GM23338 (cell line): Measurements from ENCODE around the gene RPS14. TPM values are rescaled to one million over a fixed set of nuclear protein-coding genes. Genes with fewer than 3 reads are reported as not detected.

Source experiments
- ATAC-seq: fragments of 200-7000 bp; cut with Tn5 transposase; 3 replicates; pipeline ENCODE4 v1.9.1; 2020
- DNase-seq: peaks from one replicate; pipeline ENCODE4 v3.0.0-alpha.2; 2015; ENCODE audit warnings: low spot score
- H2AFZ ChIP-seq: fragments of 200-600 bp; sonication (generic); 2 replicates; pipeline ENCODE4 v1.8.0; 2016; ENCODE audit warnings: antibody characterized with exemption, mild to moderate bottlenecking, moderate library complexity
- H3F3A ChIP-seq: fragments of 200-600 bp; sonication (generic); replicated peaks from 2 replicates; pipeline ENCODE4 v1.8.0; 2017; ENCODE audit warnings: antibody characterized with exemption, mixed run types, low read depth
- H3K27ac ChIP-seq: fragments of 200-600 bp; sonication (generic); 2 replicates; pipeline ENCODE4 v1.6.1; 2016; ENCODE audit warnings: low read depth
- H3K27me3 ChIP-seq: fragments of 200-600 bp; sonication (generic); 2 replicates; pipeline ENCODE4 v1.8.0; 2016; ENCODE audit warnings: mild to moderate bottlenecking, mixed run types, moderate library complexity; ENCODE audit not compliant: insufficient read depth
- H3K36me3 ChIP-seq: fragments of 200-600 bp; sonication (generic); 2 replicates; pipeline ENCODE4 v1.8.0; 2016; ENCODE audit warnings: mild to moderate bottlenecking; ENCODE audit not compliant: insufficient read depth
- H3K4me1 ChIP-seq: fragments of 200-600 bp; sonication (generic); 2 replicates; pipeline ENCODE4 v1.8.0; 2016; ENCODE audit warnings: mild to moderate bottlenecking, moderate library complexity; ENCODE audit not compliant: insufficient read depth
- H3K4me2 ChIP-seq: fragments of 200-600 bp; sonication (generic); 2 replicates; pipeline ENCODE4 v1.7.1; 2017; ENCODE audit warnings: mixed run types
- H3K4me3 ChIP-seq: fragments of 200-600 bp; sonication (generic); 2 replicates; pipeline ENCODE4 v1.6.1; 2016; ENCODE audit warnings: mixed run types
- H3K79me2 ChIP-seq: fragments of 200-600 bp; sonication (generic); replicated peaks from 2 replicates; pipeline ENCODE4 v1.8.0; 2017; ENCODE audit warnings: mild to moderate bottlenecking; ENCODE audit not compliant: insufficient read depth
- H3K9me2 ChIP-seq: fragments of 200-600 bp; sonication (generic); 2 replicates; pipeline ENCODE4 v1.8.0; 2017; ENCODE audit not compliant: insufficient read depth
- H4K20me1 ChIP-seq: fragments of 200-600 bp; sonication (generic); replicated peaks from 2 replicates; pipeline ENCODE4 v1.8.0; 2017; ENCODE audit warnings: mild to moderate bottlenecking; ENCODE audit not compliant: insufficient read depth
- H3K27ac Mint-ChIP-seq: 2 replicates; pipeline ENCODE4 v1.8.0; 2020; ENCODE audit warnings: inconsistent platforms, mild to moderate bottlenecking, moderate library complexity, mixed read lengths
- H3K27me3 Mint-ChIP-seq: 3 replicates; pipeline ENCODE4 v1.8.0; 2022; ENCODE audit warnings: low read depth, mild to moderate bottlenecking, moderate library complexity, mixed read lengths, inconsistent platforms; ENCODE audit not compliant: insufficient read depth, poor library complexity
- H3K36me3 Mint-ChIP-seq: 3 replicates; pipeline ENCODE4 v1.8.0; 2021; ENCODE audit warnings: low read depth, mild to moderate bottlenecking, inconsistent platforms, moderate library complexity, mixed read lengths
- H3K4me1 Mint-ChIP-seq: 3 replicates; pipeline ENCODE4 v1.8.0; 2020; ENCODE audit warnings: mild to moderate bottlenecking, inconsistent platforms, mixed read lengths
- H3K4me3 Mint-ChIP-seq: 3 replicates; pipeline ENCODE4 v1.8.0; 2021; ENCODE audit warnings: moderate library complexity, mild to moderate bottlenecking, inconsistent platforms, mixed read lengths
- H3K9me3 Mint-ChIP-seq: 3 replicates; pipeline ENCODE4 v1.8.0; 2020; ENCODE audit warnings: moderate library complexity, mild to moderate bottlenecking, inconsistent platforms, mixed read lengths
- CREB1 ChIP-seq: fragments of 250-450 bp; sonication (Bioruptor Pico); IDR thresholded peaks from 2 replicates; pipeline ENCODE4 v1.5.0; 2020; ENCODE audit warnings: low read depth, mild to moderate bottlenecking, moderate library complexity
- EZH2phosphoT487 ChIP-seq: fragments of 200-600 bp; sonication (generic); IDR thresholded peaks from one replicate; pipeline ENCODE4 v1.8.1; 2018; ENCODE audit warnings: antibody characterized with exemption; ENCODE audit not compliant: unreplicated experiment
- JUNB ChIP-seq: IDR thresholded peaks from one replicate; pipeline ENCODE4 v1.6.1; 2016; ENCODE audit warnings: antibody characterized with exemption; ENCODE audit not compliant: unreplicated experiment
- NANOG ChIP-seq: IDR thresholded peaks from 2 replicates; pipeline ENCODE4 v1.6.1; 2016; ENCODE audit warnings: antibody characterized with exemption, borderline replicate concordance
- POLR2AphosphoS5 ChIP-seq: IDR thresholded peaks from 2 replicates; pipeline ENCODE4 v1.6.1; 2016; ENCODE audit warnings: antibody characterized with exemption, low read depth
- STAT1 ChIP-seq: IDR thresholded peaks from one replicate; pipeline ENCODE4 v1.6.1; 2016; ENCODE audit warnings: antibody characterized with exemption; ENCODE audit not compliant: unreplicated experiment
- ZNF114 ChIP-seq: fragments of 250-450 bp; sonication (Bioruptor Pico); IDR thresholded peaks from 2 replicates; pipeline ENCODE4 v1.5.0; 2020; ENCODE audit warnings: mild to moderate bottlenecking, moderate library complexity
- ZNF331 ChIP-seq: fragments of 250-450 bp; sonication (Bioruptor Pico); IDR thresholded peaks from 2 replicates; pipeline ENCODE4 v1.5.0; 2020; ENCODE audit warnings: low read depth, mild to moderate bottlenecking, moderate library complexity
- ZNF462 ChIP-seq: fragments of 250-450 bp; sonication (Bioruptor Pico); IDR thresholded peaks from 2 replicates; pipeline ENCODE4 v1.5.0; 2020; ENCODE audit warnings: mild to moderate bottlenecking, moderate library complexity
- polyA plus RNA-seq: library from polyadenylated mRNA; unstranded; fragments of >200 nt; fragmentation: Nextera tagmentation; extraction: Ambion mirVana; gene quantifications from 2 replicates; pipeline ENCODE4 v1.2.1, GENCODE V29; 2016
- total RNA-seq: library from RNA; depleted of rRNA; stranded (reverse); fragments of >200 nt; shearing (Covaris generic); gene quantifications from 2 replicates; pipeline ENCODE4 v1.2.3, GENCODE V29; 2014
- TF ChIP-seq, protein P1 (sequence below), 2 experiments: fragments of 200-600 bp in 1 of 2; sonication (generic) in 1 of 2; conservative IDR thresholded peaks; 2 replicates each; pipeline versions ENCODE4 v1.5.1 to v1.6.1; 2016 to 2017; ENCODE audit warnings: antibody characterized with exemption in 2 of 2, low read depth in 2 of 2, mild to moderate bottlenecking in 2 of 2, moderate library complexity in 1 of 2
- TF ChIP-seq, protein P2 (sequence below): IDR thresholded peaks from 2 replicates; pipeline ENCODE4 v1.6.1; 2016; ENCODE audit warnings: antibody characterized with exemption

Gene RPS14
- total and polyA plus RNA-seq, 2 experiments from 2014 or later: 1,443 to 2,790 TPM

GRCh38 chr5:150394131-150394530 lies 55.4 kb downstream of the RPS14 start:
- Mint-ChIP-seq H3K27me3 (peaks cover 4% of the 10 kb centered on the region), H3K9me3 (no peaks in the 10 kb centered on the region), H3K4me1 (no peaks in the 10 kb centered on the region; the same call in 2 of the 3 replicates), H3K4me3 (no peak overlapping the region), H3K36me3 (peaks cover 95% of the 10 kb centered on the region), H3K27ac (no peak overlapping the region)
- H3K4me3 ChIP-seq: no peak overlapping the region
- TF ChIP-seq ZNF331 (CRISPR knock-in tag): no peak
- TF ChIP-seq EZH2phosphoT487: no peak
- TF ChIP-seq CREB1 (CRISPR knock-in tag): no peak
- TF ChIP-seq NANOG: no peak
- TF ChIP-seq, protein P1, sequence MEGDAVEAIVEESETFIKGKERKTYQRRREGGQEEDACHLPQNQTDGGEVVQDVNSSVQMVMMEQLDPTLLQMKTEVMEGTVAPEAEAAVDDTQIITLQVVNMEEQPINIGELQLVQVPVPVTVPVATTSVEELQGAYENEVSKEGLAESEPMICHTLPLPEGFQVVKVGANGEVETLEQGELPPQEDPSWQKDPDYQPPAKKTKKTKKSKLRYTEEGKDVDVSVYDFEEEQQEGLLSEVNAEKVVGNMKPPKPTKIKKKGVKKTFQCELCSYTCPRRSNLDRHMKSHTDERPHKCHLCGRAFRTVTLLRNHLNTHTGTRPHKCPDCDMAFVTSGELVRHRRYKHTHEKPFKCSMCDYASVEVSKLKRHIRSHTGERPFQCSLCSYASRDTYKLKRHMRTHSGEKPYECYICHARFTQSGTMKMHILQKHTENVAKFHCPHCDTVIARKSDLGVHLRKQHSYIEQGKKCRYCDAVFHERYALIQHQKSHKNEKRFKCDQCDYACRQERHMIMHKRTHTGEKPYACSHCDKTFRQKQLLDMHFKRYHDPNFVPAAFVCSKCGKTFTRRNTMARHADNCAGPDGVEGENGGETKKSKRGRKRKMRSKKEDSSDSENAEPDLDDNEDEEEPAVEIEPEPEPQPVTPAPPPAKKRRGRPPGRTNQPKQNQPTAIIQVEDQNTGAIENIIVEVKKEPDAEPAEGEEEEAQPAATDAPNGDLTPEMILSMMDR (conservative IDR thresholded peaks at IDR 0.05; ENCODE audit: low read depth in 2 of 2): no peak
- no peak for TF ChIP-seq ZNF114
- TF ChIP-seq STAT1: no peak
- H4K20me1 ChIP-seq: peaks cover 7% of the 10 kb centered on the region; the same call in 1 of the 2 replicates
- no peaks in the 10 kb centered on the region for H3K9me2 ChIP-seq
- no peaks in the 10 kb centered on the region for H3K4me1 ChIP-seq
- H3K27me3 ChIP-seq: no peaks in the 10 kb centered on the region
- H3K79me2 ChIP-seq: no peaks in the 10 kb centered on the region
- ATAC-seq (no peak), DNase-seq (no peak)
- no peak overlapping the region for H2AFZ ChIP-seq
- H3K36me3 ChIP-seq: peaks cover 44% of the 10 kb centered on the region
- H3K4me2 ChIP-seq: no peak overlapping the region
- H3K27ac ChIP-seq: no peak overlapping the region
- 0 out of 2 replicates have a peak, but pooled peaks cover 2% of the 10 kb centered on the region for H3F3A ChIP-seq

GRCh38 chr5:150393096-150393645 lies 56.4 kb downstream of the RPS14 start:
- H3F3A ChIP-seq: 0 out of 2 replicates have a peak, but pooled peaks cover 2% of the 10 kb centered on the region
- no peak for ATAC-seq
- no peak overlapping the region for H2AFZ ChIP-seq
- Mint-ChIP-seq H3K27ac (no peak overlapping the region), H3K9me3 (no peaks in the 10 kb centered on the region), H3K36me3 (peaks cover 93% of the 10 kb centered on the region), H3K27me3 (peaks cover 2% of the 10 kb centered on the region), H3K4me1 (no peaks in the 10 kb centered on the region; the same call in 2 of the 3 replicates), H3K4me3 (no peak overlapping the region)
- no peak for DNase-seq
- H3K4me2 ChIP-seq: no peak overlapping the region
- H3K27ac ChIP-seq: no peak overlapping the region
- H3K9me2 ChIP-seq: no peaks in the 10 kb centered on the region
- no peaks in the 10 kb centered on the region for H3K4me1 ChIP-seq
- H3K27me3 ChIP-seq: no peaks in the 10 kb centered on the region
- no peak overlapping the region for H3K4me3 ChIP-seq
- peaks cover 12% of the 10 kb centered on the region for H4K20me1 ChIP-seq
- H3K79me2 ChIP-seq: no peaks in the 10 kb centered on the region
- H3K36me3 ChIP-seq: peaks cover 48% of the 10 kb centered on the region
- TF ChIP-seq STAT1 (no peak), JUNB (no peak), POLR2AphosphoS5 (no peak), CREB1 (CRISPR knock-in tag) (no peak), ZNF462 (CRISPR knock-in tag) (no peak)
- TF ChIP-seq, protein P2, sequence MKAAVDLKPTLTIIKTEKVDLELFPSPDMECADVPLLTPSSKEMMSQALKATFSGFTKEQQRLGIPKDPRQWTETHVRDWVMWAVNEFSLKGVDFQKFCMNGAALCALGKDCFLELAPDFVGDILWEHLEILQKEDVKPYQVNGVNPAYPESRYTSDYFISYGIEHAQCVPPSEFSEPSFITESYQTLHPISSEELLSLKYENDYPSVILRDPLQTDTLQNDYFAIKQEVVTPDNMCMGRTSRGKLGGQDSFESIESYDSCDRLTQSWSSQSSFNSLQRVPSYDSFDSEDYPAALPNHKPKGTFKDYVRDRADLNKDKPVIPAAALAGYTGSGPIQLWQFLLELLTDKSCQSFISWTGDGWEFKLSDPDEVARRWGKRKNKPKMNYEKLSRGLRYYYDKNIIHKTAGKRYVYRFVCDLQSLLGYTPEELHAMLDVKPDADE: no peak
